OCI-LY3 (cell line): Measurements from ENCODE around the gene LPCAT3.

Experiments
- H2AFZ ChIP-seq: fragments of 200-600, 300-600 bp; shearing (Covaris generic); 2 replicates; pipeline ENCODE4 v1.6.0; 2014; ENCODE audit warnings: antibody characterized with exemption, low read depth, low read length
- H3K27ac ChIP-seq: fragments of 200-600, 300-600 bp; sonication (generic); 2 replicates; pipeline ENCODE4 v1.5.1; 2014; ENCODE audit warnings: mild to moderate bottlenecking, low read length, moderate library complexity, mixed read lengths
- H3K27me3 ChIP-seq: fragments of 200-600, 300-600 bp; sonication (generic); 2 replicates; pipeline ENCODE4 v1.6.1; 2014; ENCODE audit warnings: low read depth, low read length, mixed read lengths
- H3K36me3 ChIP-seq: fragments of 200-600, 300-600 bp; sonication (generic); replicated peaks from 2 replicates; pipeline ENCODE3; 2014; ENCODE audit warnings: low read depth, low read length, mixed read lengths
- H3K4me1 ChIP-seq: fragments of 300-600, 200-600 bp; sonication (generic); 2 replicates; pipeline ENCODE4 v1.6.1; 2014; ENCODE audit warnings: low read length, mixed read lengths
- H3K4me2 ChIP-seq: fragments of 200-600, 300-600 bp; sonication (generic); 2 replicates; pipeline ENCODE4 v1.6.1; 2014; ENCODE audit warnings: low read length, mixed read lengths
- H3K4me3 ChIP-seq: fragments of 300-600, 200-600 bp; sonication (generic); 2 replicates; pipeline ENCODE4 v1.5.1; 2014; ENCODE audit warnings: antibody characterized with exemption, mild to moderate bottlenecking, low read length, moderate library complexity
- H3K79me2 ChIP-seq: fragments of 300-600, 200-600 bp; shearing (Covaris generic); 2 replicates; pipeline ENCODE4 v1.6.1; 2014; ENCODE audit warnings: mild to moderate bottlenecking, low read length, mixed read lengths
- H3K9ac ChIP-seq: fragments of 300-600, 200-600 bp; shearing (Covaris generic); 2 replicates; pipeline ENCODE4 v1.6.0; 2014; ENCODE audit warnings: mild to moderate bottlenecking, low read length, moderate library complexity
- H3K9me3 ChIP-seq: fragments of 200-600, 300-600 bp; shearing (Covaris generic); 2 replicates; pipeline ENCODE4 v1.6.1; 2014; ENCODE audit warnings: low read length, mixed read lengths; ENCODE audit not compliant: insufficient read depth
- H4K20me1 ChIP-seq: fragments of 200-600, 300-600 bp; sonication (generic); 2 replicates; pipeline ENCODE4 v1.6.1; 2016; ENCODE audit warnings: low read length, mixed read lengths; ENCODE audit not compliant: insufficient read depth
- CTCF ChIP-seq: fragments of 200-600, 300-600 bp; sonication (generic); IDR thresholded peaks from 2 replicates; pipeline ENCODE4 v1.5.1; 2014; ENCODE audit warnings: antibody characterized with exemption, low read length, low read depth
- EZH2phosphoT487 ChIP-seq: fragments of 200-600 bp; shearing (Covaris generic); IDR thresholded peaks from 2 replicates; pipeline ENCODE4 v1.6.1; 2018; ENCODE audit warnings: antibody characterized with exemption, mixed run types, low read depth

Gene LPCAT3

GRCh38 chr12:7001921-7002591, 16.2 kb downstream of the LPCAT3 start:
- Histone ChIP-seq H4K20me1 (no peaks in the 10 kb centered on the region), H3K9me3 (no peaks in the 10 kb centered on the region), H3K27ac (no peak overlapping the region), H3K4me1 (0 out of 2 replicates have a peak, but pooled peaks cover 3% of the 10 kb centered on the region), H3K4me2 (no peak overlapping the region), H2AFZ (no peak overlapping the region), H3K27me3 (no peaks in the 10 kb centered on the region), H3K36me3 (peaks cover 29% of the 10 kb centered on the region), H3K9ac (no peak overlapping the region), H3K4me3 (no peak overlapping the region), H3K79me2 (no peaks in the 10 kb centered on the region)
- TF ChIP-seq CTCF (no peak), EZH2phosphoT487 (no peak)

GRCh38 chr12:6998715-6999451, 19.4 kb downstream of the LPCAT3 start:
- no peak overlapping the region for H3K9ac ChIP-seq
- H3K36me3 ChIP-seq: peaks cover 33% of the 10 kb centered on the region
- H3K4me1 ChIP-seq: no peaks in the 10 kb centered on the region
- H3K27me3 ChIP-seq: no peaks in the 10 kb centered on the region
- H3K4me2 ChIP-seq: no peak overlapping the region
- no peak overlapping the region for H3K27ac ChIP-seq
- H3K9me3 ChIP-seq: no peaks in the 10 kb centered on the region
- no peak overlapping the region for H3K4me3 ChIP-seq
- TF ChIP-seq EZH2phosphoT487 (no peak), CTCF (no peak)
- H4K20me1 ChIP-seq: no peaks in the 10 kb centered on the region
- no peaks in the 10 kb centered on the region for H3K79me2 ChIP-seq
- H2AFZ ChIP-seq: no peak overlapping the region

- no peak overlapping the region for H3K4me3 ChIP-seq
- H3K79me2 ChIP-seq: no peaks in the 10 kb centered on the region
- H3K4me1 ChIP-seq: no peaks in the 10 kb centered on the region
- H2AFZ ChIP-seq: no peak overlapping the region
- H3K4me2 ChIP-seq: no peak overlapping the region
- no peaks in the 10 kb centered on the region for H3K27me3 ChIP-seq
- H3K9me3 ChIP-seq: no peaks in the 10 kb centered on the region
- no peaks in the 10 kb centered on the region for H4K20me1 ChIP-seq
- H3K9ac ChIP-seq: no peak overlapping the region
- TF ChIP-seq CTCF (no peak), EZH2phosphoT487 (no peak)
- H3K27ac ChIP-seq: no peak overlapping the region
- H3K36me3 ChIP-seq: peaks cover 32% of the 10 kb centered on the region
These were observed 22.2 kb downstream of the LPCAT3 start for GRCh38 chr12:6996040-6996441.

GRCh38 chr12:6987956-6988553, 30.2 kb downstream of the LPCAT3 start:
- no peaks in the 10 kb centered on the region for H3K4me1 ChIP-seq
- H2AFZ ChIP-seq: no peak overlapping the region
- H3K9ac ChIP-seq: no peak overlapping the region
- H3K79me2 ChIP-seq: no peaks in the 10 kb centered on the region
- no peak overlapping the region for H3K27ac ChIP-seq
- TF ChIP-seq CTCF (no peak), EZH2phosphoT487 (no peak)
- H3K4me3 ChIP-seq: no peak overlapping the region
- no peaks in the 10 kb centered on the region for H3K27me3 ChIP-seq
- H3K36me3 ChIP-seq: peaks cover 14% of the 10 kb centered on the region
- no peak overlapping the region for H3K4me2 ChIP-seq
- no peaks in the 10 kb centered on the region for H4K20me1 ChIP-seq
- H3K9me3 ChIP-seq: no peaks in the 10 kb centered on the region
